ENCODE results near the gene SYCP2. TPM values are rescaled to one million over a fixed set of nuclear protein-coding genes. Genes with fewer than 3 reads are reported as not detected.
"Not testable (repeated sequence)": the region's sequence is repeated elsewhere in the genome, so short reads cannot be mapped to it uniquely, and the experiment has no call there.

Gene SYCP2, protein sequence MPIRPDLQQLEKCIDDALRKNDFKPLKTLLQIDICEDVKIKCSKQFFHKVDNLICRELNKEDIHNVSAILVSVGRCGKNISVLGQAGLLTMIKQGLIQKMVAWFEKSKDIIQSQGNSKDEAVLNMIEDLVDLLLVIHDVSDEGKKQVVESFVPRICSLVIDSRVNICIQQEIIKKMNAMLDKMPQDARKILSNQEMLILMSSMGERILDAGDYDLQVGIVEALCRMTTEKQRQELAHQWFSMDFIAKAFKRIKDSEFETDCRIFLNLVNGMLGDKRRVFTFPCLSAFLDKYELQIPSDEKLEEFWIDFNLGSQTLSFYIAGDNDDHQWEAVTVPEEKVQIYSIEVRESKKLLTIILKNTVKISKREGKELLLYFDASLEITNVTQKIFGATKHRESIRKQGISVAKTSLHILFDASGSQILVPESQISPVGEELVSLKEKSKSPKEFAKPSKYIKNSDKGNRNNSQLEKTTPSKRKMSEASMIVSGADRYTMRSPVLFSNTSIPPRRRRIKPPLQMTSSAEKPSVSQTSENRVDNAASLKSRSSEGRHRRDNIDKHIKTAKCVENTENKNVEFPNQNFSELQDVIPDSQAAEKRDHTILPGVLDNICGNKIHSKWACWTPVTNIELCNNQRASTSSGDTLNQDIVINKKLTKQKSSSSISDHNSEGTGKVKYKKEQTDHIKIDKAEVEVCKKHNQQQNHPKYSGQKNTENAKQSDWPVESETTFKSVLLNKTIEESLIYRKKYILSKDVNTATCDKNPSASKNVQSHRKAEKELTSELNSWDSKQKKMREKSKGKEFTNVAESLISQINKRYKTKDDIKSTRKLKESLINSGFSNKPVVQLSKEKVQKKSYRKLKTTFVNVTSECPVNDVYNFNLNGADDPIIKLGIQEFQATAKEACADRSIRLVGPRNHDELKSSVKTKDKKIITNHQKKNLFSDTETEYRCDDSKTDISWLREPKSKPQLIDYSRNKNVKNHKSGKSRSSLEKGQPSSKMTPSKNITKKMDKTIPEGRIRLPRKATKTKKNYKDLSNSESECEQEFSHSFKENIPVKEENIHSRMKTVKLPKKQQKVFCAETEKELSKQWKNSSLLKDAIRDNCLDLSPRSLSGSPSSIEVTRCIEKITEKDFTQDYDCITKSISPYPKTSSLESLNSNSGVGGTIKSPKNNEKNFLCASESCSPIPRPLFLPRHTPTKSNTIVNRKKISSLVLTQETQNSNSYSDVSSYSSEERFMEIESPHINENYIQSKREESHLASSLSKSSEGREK (N-terminal part only)
- 1 to 10 TPM; 1.3 to 2.3 (median 1.4) TPM for polyA plus RNA-seq

DNA sequence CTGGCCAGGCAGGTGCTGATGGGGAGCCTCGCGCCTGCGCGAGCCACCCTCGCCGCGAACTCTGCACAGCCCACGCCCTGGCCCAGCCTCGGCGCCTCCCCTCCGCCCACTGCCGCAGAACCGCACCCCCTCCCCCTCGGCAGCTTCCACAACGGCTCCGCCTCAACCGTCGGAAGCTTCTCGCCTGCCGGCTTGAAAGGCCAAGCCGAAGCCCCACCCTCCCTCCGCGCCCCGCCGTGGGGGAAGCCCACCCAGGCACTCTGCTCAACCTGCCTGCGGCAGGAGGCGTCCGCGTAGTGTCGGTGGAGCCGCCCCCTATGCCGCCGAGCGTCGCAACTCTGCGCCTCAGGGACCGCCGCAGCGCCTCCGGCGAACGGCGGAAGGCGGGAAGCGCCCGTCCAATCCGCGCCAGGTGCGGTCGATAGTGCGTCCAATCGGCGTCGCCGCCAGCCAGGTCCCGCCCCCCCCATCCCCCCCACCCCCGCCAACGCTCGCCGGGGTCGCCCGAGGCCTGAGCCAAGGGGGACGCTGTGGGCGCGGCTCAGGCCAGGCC lies at the start of gene SYCP2:
Gene SYCP2 (minus strand): TSS at position 342 of the 553 bp plus-strand sequence. CDS start 11,224 bp downstream, outside the sequence.
- H3K27ac Mint-ChIP-seq: peak within 1 kb of the TSS in 2 of 6 donors; percentile 59 to 67
- peak; percentile 40 to 77 (median 61) for DNase-seq
- H3K27me3 Mint-ChIP-seq (ENCODE audit: low read depth in 3 of 3): peaks cover 0 to 10% (median 2%) of the 10 kb centered on the region in 3 donors
- no peaks in the 10 kb centered on the region for H3K36me3 Mint-ChIP-seq
- no peaks in the 10 kb centered on the region for H3K9me3 Mint-ChIP-seq
- peak within 1 kb of the TSS; percentile 75 to 85 (median 75) for H3K4me3 Mint-ChIP-seq
- peaks cover 18 to 50% of the 10 kb centered on the region in 2 donors for H3K4me1 Mint-ChIP-seq

DNA sequence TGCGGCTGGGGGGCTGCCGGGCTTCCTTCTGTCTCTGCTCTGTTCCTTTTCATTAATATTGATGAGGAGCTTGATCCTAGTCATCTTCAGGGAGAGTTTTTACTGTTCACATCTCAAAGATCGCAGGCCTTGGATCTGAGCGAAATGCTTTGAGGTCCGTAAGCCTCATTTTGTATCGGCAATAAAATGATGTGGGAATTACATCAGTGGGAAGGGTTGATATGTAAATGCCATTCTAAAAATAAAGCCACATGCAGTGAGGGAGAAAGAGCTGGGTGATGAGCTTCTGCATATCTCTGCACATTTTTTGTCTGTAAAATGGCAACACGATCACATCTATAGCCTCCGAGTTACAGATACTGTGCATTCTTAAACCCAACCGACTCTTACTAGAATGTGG lies 49.6 kb upstream of the SYCP2 start:
- H3K27ac Mint-ChIP-seq: no peak overlapping the region
- no peak for DNase-seq
- no peaks in the 10 kb centered on the region for H3K9me3 Mint-ChIP-seq
- H3K4me3 Mint-ChIP-seq: no peak overlapping the region
- peaks cover 0 to 2% (median 0%) of the 10 kb centered on the region in 3 donors for H3K27me3 Mint-ChIP-seq (ENCODE audit: low read depth in 3 of 3)
- peaks cover 0 to 4% (median 0%) of the 10 kb centered on the region in 3 donors for H3K36me3 Mint-ChIP-seq
- H3K4me1 Mint-ChIP-seq: peaks cover 7 to 13% of the 10 kb centered on the region in 2 donors

DNA sequence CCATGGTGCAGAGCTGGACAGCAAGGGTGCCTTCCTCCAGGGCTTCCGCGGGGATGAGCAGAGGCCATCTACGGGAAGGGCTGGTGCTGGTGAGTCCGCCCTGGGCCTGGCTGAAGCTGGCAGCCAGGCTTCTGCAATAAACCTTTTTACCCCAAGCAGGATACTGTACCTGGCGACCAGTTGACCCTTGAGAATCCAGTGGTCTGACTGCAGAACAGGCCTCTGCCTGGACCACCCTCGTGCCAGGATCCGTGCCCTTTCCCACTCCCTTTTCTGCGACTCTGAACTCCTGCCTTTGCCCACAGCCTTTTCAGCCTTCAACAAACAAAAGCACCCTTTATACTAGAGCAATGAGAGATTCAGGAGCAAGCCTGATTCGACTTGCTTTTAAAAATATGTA lies 43.6 kb upstream of the SYCP2 start:
- no peak overlapping the region for H3K27ac Mint-ChIP-seq
- no peak for DNase-seq
- H3K9me3 Mint-ChIP-seq: no peaks in the 10 kb centered on the region
- no peaks in the 10 kb centered on the region for H3K4me1 Mint-ChIP-seq
- H3K4me3 Mint-ChIP-seq: no peak overlapping the region
- H3K27me3 Mint-ChIP-seq (ENCODE audit: low read depth in 3 of 3): peaks cover 0 to 4% (median 0%) of the 10 kb centered on the region in 3 donors
- peaks cover 0 to 10% (median under 1%) of the 10 kb centered on the region in 3 donors for H3K36me3 Mint-ChIP-seq

DNA sequence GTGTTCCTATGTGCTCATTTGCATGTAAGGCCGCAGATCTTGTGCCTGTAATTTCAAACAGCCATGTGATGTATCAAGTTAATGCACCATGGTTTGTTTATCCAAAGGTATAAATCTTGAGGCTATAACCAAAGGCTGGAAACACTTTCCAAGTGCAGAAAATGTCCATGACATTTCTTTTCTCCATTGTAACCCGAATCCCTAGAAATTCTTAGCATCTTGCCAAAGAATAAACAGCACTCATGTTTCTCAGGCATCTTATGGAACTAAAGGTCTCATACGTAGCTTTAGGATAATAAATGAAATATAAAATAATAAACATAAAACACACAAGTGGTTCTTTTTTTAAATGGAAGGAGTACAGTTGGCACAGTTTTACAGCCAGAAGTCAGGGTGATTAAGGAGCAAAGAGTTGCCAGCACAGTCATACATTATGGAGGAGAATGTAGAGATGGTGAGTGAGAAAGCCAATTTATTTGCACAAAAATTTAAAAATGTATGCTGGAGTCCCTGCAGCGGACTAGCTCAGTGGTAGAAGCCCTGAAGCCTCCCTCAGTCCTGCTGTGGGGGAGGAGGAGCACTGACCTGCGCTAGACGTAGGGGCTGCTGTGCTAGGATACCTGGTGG lies 42.8 kb upstream of the SYCP2 start:
- no peak overlapping the region for H3K4me3 Mint-ChIP-seq

DNA sequence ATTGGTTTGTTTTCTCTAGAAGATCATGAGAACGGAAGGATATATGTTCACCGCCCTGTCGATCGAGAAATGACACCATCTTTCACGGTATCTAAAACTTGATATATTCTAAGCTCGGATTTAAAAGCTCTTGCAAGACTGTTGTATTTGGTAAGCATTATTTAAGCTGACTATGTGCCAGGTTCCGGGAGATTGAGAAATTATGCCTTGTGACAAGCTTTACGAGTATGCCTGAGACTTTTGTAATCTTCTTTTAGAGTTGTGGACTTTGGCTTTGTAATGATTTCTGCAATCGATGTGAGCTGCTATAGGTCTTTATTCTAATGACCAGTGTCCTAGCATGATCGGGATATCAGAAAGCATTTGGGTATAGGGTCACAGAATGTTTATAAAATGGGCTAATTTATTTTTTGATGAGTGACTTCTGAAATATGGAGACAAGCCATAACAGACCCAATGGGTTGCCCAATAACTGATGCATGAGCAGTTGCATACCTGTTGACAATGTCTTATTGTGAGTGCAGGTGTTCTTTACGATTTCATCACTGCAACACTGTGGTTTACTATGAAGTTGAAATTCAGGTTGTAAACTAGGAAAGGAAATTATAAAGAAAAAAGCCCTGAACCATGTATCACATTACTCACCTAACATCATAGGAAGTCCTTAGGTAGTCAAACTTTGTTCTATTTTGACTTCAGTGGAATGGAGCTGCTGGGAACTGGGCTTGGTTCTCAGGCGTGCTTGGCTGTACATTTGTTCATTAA lies 38.8 kb upstream of the SYCP2 start:
- DNase-seq: no peak
- Mint-ChIP-seq H3K4me1 (no peaks in the 10 kb centered on the region), H3K36me3 (peaks cover 4 to 10% (median 5%) of the 10 kb centered on the region in 3 donors), H3K9me3 (no peaks in the 10 kb centered on the region), H3K27ac (no peak overlapping the region), H3K4me3 (no peak overlapping the region), H3K27me3 (ENCODE audit: low read depth in 3 of 3) (peaks cover 0 to 4% (median 3%) of the 10 kb centered on the region in 3 donors)

More for the DNA sequence above, 42.8 kb upstream of the SYCP2 start:
- H3K36me3 Mint-ChIP-seq: peaks cover 4 to 10% (median 5%) of the 10 kb centered on the region in 3 donors
- H3K4me1 Mint-ChIP-seq: no peaks in the 10 kb centered on the region
- H3K27me3 Mint-ChIP-seq (ENCODE audit: low read depth in 3 of 3): peaks cover 0 to 4% (median 3%) of the 10 kb centered on the region in 3 donors
- DNase-seq: no peak
- H3K27ac Mint-ChIP-seq: no peak overlapping the region
- H3K9me3 Mint-ChIP-seq: no peaks in the 10 kb centered on the region

DNA sequence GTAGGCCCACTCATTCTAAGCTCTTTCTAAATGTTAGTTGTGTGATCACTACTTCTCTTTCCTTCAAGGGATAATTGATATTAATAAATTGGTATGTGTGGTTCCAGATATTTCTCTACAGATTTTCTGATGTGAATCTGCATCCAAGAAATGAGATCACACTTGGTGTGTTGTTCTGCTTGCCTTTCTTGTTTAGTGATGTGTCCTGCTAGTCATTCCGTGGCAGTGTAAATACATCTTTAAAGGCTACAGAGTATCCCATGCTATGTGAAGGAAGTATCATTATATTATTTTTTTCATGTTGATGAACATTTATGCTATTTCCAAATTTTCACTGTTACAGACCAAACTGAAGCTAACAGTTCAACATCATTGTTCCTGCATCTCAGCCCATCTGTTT lies 38.0 kb upstream of the SYCP2 start:
- no peak for DNase-seq
- Mint-ChIP-seq H3K27ac (peak overlapping the region in 1 of 6 donors; percentile 7), H3K4me3 (no peak overlapping the region), H3K9me3 (no peaks in the 10 kb centered on the region), H3K36me3 (peaks cover 4 to 10% (median 5%) of the 10 kb centered on the region in 3 donors), H3K4me1 (no peaks in the 10 kb centered on the region), H3K27me3 (ENCODE audit: low read depth in 3 of 3) (peaks cover 0 to 3% (median 0%) of the 10 kb centered on the region in 3 donors)

DNA sequence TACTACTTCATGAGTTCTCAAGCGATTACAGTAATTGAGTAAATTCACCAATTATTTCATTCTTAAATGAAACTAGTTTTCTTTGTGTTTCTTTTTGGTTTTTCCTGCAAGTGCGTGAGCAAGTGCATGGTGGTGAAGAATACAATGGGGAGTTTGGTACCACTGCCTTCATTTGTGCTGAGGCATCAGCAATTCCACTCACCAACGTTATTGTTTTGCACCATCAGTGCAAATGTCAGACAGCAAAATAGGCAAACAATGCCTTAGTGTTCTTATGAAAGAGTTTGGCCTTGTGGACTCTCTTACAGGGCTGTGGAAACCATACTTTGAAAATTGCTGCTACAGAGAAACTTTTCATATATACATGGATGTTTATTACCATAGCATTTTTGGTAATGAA lies 33.0 kb upstream of the SYCP2 start:
- peaks cover 0 to 7% (median 5%) of the 10 kb centered on the region in 3 donors for H3K36me3 Mint-ChIP-seq
- no peaks in the 10 kb centered on the region for H3K4me1 Mint-ChIP-seq
- H3K9me3 Mint-ChIP-seq: no peaks in the 10 kb centered on the region
- no peak overlapping the region for H3K4me3 Mint-ChIP-seq
- no peak for DNase-seq
- H3K27me3 Mint-ChIP-seq (ENCODE audit: low read depth in 3 of 3): no peaks in the 10 kb centered on the region
- H3K27ac Mint-ChIP-seq: no peak overlapping the region

DNA sequence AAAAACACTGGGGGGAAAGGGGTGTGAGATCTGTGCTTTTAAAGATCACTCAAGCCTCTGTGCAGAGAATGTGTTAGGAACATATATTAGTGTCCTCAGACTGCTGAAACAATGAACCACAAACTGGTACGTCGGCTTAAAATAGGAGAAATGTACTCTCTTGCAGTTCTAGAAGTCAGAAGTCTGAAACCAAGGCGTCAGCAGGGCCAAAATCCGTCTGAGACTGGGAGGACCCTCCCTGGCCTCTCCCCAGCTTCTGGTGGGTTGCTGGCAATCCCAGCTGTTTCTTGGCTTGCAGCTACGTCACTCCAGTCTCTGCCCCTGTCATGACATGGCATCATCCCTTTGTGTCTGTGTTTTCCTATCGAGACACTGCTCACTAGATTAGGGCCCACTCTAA lies 28.7 kb upstream of the SYCP2 start:
- Mint-ChIP-seq H3K36me3 (peaks cover 8 to 18% (median 12%) of the 10 kb centered on the region in 3 donors), H3K4me3 (no peak overlapping the region), H3K27me3 (ENCODE audit: low read depth in 3 of 3) (no peaks in the 10 kb centered on the region), H3K4me1 (no peaks in the 10 kb centered on the region), H3K27ac (no peak overlapping the region), H3K9me3 (no peaks in the 10 kb centered on the region)
- DNase-seq: no peak

DNA sequence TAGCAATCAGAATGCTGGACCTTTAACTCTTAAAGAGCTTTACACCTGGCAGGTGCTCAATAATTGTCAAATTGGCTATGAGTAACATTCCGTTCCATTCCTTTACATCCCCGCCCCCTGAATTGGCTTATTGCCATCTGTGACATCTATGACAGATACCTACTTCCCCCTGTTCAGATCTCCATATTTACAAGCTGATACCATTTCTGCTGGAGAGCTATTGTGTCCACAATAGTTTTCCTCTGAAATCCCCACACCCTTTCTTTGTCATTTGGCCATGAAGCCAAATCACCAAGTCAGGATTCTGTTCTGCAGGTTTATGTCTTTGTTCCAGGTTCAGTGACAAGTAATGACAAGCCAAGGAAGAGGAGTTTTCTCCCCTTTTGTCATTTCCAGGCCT lies 28.0 kb upstream of the SYCP2 start:
- Mint-ChIP-seq H3K36me3 (peaks cover 8 to 18% (median 12%) of the 10 kb centered on the region in 3 donors), H3K4me1 (no peaks in the 10 kb centered on the region), H3K9me3 (no peaks in the 10 kb centered on the region), H3K27ac (no peak overlapping the region), H3K27me3 (ENCODE audit: low read depth in 3 of 3) (peaks cover 0 to 2% (median 0%) of the 10 kb centered on the region in 3 donors), H3K4me3 (no peak overlapping the region)
- no peak for DNase-seq

DNA sequence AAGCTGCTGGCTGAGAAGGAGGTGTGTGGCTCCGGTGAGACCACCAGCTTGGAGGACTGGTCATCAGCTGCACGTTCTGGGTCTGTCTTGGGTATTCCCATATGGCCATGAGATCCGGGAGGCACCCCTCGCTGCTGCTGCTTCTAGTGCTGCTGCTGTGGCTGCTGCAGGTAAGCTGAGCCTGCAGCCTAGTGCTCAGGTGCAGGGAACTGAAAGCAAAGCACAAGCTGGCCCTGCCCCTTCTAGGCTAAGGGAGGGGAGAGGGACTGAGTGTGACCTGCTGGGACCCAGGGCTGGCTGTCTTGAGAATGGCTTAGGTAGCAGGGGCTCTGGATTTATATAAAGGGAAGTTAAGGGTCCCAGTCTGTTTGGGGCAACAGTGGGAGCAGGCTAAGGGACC lies 25.2 kb upstream of the SYCP2 start:
- H3K27ac Mint-ChIP-seq: no peak overlapping the region
- H3K4me1 Mint-ChIP-seq: no peaks in the 10 kb centered on the region

DNA sequence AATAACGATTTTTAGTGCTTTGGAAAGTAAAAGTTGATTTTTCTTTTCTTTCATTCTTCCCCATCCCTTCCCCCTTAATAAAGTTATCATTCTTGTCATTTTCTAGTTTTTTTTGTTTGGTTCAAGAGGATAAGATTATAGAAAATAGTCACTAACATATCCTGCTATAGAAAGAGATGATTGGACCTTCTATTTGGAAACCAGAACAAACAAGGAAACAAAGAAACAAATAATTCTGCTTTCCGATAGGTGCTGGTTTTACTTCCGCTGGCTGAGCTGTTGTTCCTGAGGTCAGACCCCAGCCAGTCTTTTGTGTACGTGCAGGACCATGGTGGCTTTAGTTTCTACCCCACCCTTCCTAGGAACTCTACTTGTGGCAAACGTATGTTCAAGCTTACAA lies 24.7 kb upstream of the SYCP2 start, which contains the start of gene CDH26:
Gene CDH26 (plus strand): TSS at position 301 of the 400 bp plus-strand sequence. CDS start 304 bp downstream, outside the sequence.
- DNase-seq: no peak
- no peaks in the 10 kb centered on the region for H3K4me1 Mint-ChIP-seq
- no peak within 1 kb of the TSS for H3K4me3 Mint-ChIP-seq
- no peak within 1 kb of the TSS for H3K27ac Mint-ChIP-seq
- H3K36me3 Mint-ChIP-seq: peaks cover 8 to 16% (median 12%) of the 10 kb centered on the region in 3 donors
- H3K27me3 Mint-ChIP-seq (ENCODE audit: low read depth in 3 of 3): peaks cover 0 to 2% (median 0%) of the 10 kb centered on the region in 3 donors
- no peaks in the 10 kb centered on the region for H3K9me3 Mint-ChIP-seq

More for the DNA sequence above, 25.2 kb upstream of the SYCP2 start:
- H3K36me3 Mint-ChIP-seq: peaks cover 8 to 16% (median 12%) of the 10 kb centered on the region in 3 donors
- no peak overlapping the region for H3K4me3 Mint-ChIP-seq
- no peaks in the 10 kb centered on the region for H3K9me3 Mint-ChIP-seq
- DNase-seq: no peak
- peaks cover 0 to 2% (median 0%) of the 10 kb centered on the region in 3 donors for H3K27me3 Mint-ChIP-seq (ENCODE audit: low read depth in 3 of 3)

DNA sequence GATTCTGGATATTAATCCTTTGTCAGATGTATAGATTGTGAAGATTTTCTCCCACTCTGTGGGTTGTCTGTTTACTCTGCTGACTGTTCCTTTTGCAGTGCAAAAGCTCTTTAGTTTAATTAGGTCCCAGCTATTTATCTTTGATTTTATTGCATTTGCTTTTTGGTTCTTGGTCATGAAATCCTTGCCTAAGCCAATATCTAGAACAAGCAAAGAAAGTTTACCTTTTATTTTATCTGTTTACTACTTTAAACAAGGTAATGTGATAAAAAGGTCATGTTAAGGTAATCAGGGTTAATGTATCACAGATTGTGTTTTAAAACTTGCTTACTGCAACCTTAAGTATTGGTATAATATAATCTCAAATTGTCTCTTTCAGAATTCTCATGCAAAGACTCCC lies 24.1 kb upstream of the SYCP2 start:
- not testable (repeated sequence) for DNase-seq; H3K4me3 Mint-ChIP-seq; H3K9me3 Mint-ChIP-seq; H3K27me3 Mint-ChIP-seq (ENCODE audit: low read depth in 3 of 3); H3K4me1 Mint-ChIP-seq; H3K27ac Mint-ChIP-seq
- H3K36me3 Mint-ChIP-seq: peaks cover 8 to 16% (median 16%) of the 10 kb centered on the region in 3 donors

All from immature natural killer cell (primary cell).